T-helper 2 cell treated with Interferon-gamma antibody and Interleukin-4, amounts not matched to agents 100 ng/mL and 5 ng/mL, for 36 hours (primary cell): Measurements from ENCODE around the gene PLAAT2. TPM values are rescaled to one million over a fixed set of nuclear protein-coding genes. Genes with fewer than 3 reads are reported as not detected.

ENCODE experiments used
- intact Hi-C: fragments of 100-400 bp; cut with micrococcal nuclease; formaldehyde crosslinking; loops from one replicate; pipeline ENCODE4 v1.15.1; 2023
- total RNA-seq: library from RNA; stranded (reverse); gene quantifications from 2 replicates; pipeline ENCODE4 v1.2.3, GENCODE V29; 2022

Gene PLAAT2
- total RNA-seq, 1 donor from 2014 or later = not detected

GRCh38 chr11:63527667-63528066, 35.5 kb downstream of the PLAAT2 start:
- intact Hi-C loops = no loop called here

DNA sequence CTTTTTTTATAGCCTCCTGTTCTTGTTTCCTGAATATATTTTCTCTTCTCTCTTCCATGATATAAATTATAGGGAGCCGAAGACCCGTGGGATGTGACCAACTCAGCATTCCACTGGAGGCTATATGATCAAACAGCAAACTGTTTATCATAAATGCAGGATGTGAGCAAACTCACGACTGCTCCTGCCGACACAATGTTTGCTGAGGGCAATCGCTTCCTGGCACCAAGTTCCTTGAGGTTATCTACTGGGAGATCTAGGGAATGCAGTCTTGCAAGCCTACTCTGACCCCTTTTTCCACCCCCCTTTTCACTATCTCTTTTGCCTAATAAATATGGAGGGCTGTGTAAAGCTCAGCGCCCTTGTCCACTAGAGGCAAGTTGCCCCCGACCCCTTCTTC, 40.0 kb downstream of the PLAAT2 start:
- intact Hi-C loops = no loop called here

- intact Hi-C loops = no loop called here
Observed at GRCh38 chr11:63521896-63522295, 41.3 kb downstream of the PLAAT2 start.

GRCh38 chr11:63520606-63521170, 42.5 kb downstream of the PLAAT2 start:
- intact Hi-C loops = no loop called here

- intact Hi-C loops = no loop called here
Observed at GRCh38 chr11:63518548-63518947, 44.6 kb downstream of the PLAAT2 start.

DNA sequence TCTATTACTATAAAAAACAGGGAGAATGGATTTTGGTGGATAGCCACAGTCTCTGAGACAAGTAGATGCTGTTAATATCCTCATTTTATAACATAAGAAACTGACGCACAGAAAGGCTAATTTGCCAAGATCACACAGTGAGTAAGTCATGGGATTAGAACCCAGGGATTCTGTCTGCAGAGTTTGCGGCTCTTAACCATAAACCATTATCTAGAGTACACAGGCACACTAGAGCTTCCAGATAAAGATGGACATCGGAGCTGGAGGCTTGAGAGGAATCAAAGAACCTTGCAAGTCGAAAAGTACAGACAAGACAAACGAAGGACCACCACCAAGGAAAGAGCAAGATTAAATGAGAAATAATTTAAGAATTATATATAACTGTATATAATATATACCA, 46.0 kb downstream of the PLAAT2 start:
- intact Hi-C loops = no loop called here

GRCh38 chr11:63516109-63516508, 47.1 kb downstream of the PLAAT2 start:
- intact Hi-C loops = no loop called here

DNA sequence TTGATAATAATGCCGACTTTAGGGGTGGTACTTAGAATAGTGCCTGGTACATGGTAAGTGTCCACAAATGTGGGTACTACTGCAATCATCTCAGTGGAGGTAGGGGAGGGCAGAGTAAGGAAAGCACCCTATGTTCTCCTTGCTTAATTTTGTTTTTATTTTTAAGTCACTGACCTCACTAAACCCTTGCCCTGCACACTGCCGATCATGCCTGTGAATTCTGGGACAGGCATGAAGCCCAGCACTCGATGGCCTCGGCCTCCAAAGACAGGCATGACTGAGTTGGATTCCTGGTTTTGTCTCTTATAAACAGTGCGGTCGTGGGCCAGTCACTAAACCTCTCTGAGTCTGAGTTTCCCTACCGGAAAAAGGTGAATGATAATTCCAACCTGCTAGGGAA, 50.4 kb downstream of the PLAAT2 start:
- intact Hi-C loops = no loop called here

DNA sequence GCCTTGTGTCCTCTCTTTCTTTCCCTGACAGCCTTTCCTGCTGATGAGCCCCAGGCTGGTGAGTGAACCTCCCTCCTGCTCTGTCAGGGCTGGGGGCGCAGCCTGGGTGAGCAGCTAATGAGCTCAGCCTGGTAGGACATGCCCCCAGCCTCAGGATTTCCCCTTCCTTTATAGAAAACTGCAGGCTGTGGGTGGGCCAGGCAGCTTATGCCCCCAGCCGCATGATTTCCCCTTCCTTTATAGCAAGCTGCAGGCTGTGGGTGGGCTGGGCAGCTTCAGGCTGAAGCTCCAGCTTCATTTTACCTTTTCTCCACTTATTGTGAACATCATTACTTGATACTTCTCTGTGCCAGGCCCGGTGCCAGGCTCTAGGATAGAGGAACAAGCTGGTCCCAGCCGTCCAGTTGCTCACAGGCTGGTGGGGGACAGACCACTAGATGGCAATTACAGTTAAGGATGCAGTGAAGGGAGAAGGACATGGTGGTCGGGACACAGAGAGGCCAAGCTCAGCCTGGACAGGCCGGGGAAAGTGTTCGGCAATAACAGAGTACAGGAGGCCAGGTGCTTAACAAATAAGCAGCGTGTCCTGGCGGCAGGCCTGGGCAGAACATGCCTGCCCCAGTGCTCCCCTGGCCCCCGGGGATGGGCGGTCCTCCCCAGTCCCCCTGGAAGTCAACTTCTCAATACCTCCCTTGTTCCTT, 52.0 kb downstream of the PLAAT2 start:
- intact Hi-C loops = no loop called here

DNA sequence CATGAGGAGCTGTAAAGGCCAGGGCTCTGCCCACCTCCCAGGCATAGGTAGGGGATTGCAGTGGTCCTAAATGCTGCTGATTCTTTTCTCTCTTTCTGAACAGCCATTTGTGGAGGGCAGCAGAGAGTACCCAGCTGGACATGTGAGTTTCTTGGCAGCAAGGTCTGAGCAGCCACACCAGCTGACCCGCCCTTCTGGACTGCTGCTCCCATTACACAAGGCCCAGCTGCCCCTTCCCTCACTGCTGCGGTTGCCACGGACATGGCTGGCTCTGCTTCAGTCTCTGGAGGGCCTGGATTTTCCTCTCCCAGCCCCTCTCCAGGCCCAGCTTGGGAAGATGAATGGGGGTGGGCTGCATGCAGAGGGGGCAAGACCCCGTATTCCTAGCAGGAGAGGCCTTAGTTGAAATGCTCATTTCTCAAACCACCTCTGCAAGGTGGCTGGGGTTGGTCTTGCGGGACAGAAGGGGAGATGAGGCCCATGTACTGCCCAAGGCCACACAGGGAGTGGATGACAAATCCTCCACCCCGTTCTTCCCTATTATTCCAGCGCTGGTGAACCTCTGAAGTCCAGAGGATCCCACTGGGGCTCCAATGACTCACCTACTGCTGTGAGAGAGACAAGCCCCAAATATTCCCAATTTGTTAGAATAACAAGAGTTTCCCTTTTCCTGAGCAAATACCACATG, 52.7 kb downstream of the PLAAT2 start:
- intact Hi-C loops = no loop called here

- intact Hi-C loops = no loop called here
Observed at GRCh38 chr11:63508745-63509144, 54.4 kb downstream of the PLAAT2 start.

DNA sequence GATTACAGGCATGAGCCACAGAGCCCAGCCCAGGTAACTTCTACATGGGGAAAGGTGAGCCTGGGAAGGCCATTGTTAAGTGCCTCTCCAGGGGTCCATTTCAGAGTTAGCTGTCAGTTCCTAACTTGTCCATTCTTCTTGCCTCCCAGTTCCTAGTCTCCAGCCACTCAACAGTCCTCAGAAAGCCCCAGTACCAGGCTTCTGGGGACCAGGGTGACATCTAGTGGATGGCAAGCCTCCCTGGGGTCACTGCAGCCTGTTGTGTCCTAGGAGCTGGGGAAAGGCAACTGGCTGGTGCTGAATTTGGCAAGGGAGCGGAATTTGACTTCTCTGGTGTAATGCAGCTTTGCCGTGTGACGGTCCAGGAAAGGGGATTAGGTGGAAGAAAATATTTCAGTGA, 55.2 kb downstream of the PLAAT2 start:
- intact Hi-C loops = no loop called here

GRCh38 chr11:63507511-63507910, 55.7 kb downstream of the PLAAT2 start:
- intact Hi-C loops = no loop called here

GRCh38 chr11:63506876-63507275, 56.3 kb downstream of the PLAAT2 start:
- intact Hi-C loops = no loop called here

GRCh38 chr11:63505857-63506528, 57.2 kb downstream of the PLAAT2 start, which contains the start of gene LGALS12:
Gene LGALS12, plus strand, starts transcription at chr11:63506084. Its CDS starts 375 bp downstream, at chr11:63506459.
- intact Hi-C loops = no loop called here

GRCh38 chr11:63504933-63505586, 58.1 kb downstream of the PLAAT2 start:
- intact Hi-C loops = no loop called here

- intact Hi-C loops = no loop called here
Observed at GRCh38 chr11:63504054-63504453, 59.1 kb downstream of the PLAAT2 start.

GRCh38 chr11:63503492-63503891, 59.7 kb downstream of the PLAAT2 start:
- intact Hi-C loops = no loop called here
